CD4-positive, alpha-beta T cell (primary cell): ENCODE measurements around the gene TVP23A. TPM values are rescaled to one million over a fixed set of nuclear protein-coding genes. Genes with fewer than 3 reads are reported as not detected.

Experiments used
- ATAC-seq: fragments of 200-7000 bp; cut with Tn5 transposase; one replicate; pipeline ENCODE4 v1.10.0; 2022; ENCODE audit warnings: mild to moderate bottlenecking; ENCODE audit not compliant: poor library complexity
- CTCF ChIA-PET: fragments of 350-600 bp; sonication (Branson Sonifier 250); formaldehyde crosslinking; loops from one replicate; lab custom pipeline; 2021; ENCODE audit warnings: antibody characterized with exemption, inconsistent platforms; lab: Charles Lee
- POLR2A ChIA-PET: fragments of 350-600 bp; sonication (Branson Sonifier 250); formaldehyde crosslinking; loops from one replicate; lab custom pipeline; 2021; ENCODE audit warnings: antibody characterized with exemption, inconsistent platforms; lab: Charles Lee
- DNase-seq, 14 experiments: peaks; one replicate each; pipeline ENCODE4 v3.0.0-alpha.2; 2013 to 2020; ENCODE audit warnings: mixed read lengths in 2 of 14
- H3K27ac ChIP-seq, 2 donors: one replicate each; pipeline versions ENCODE4 v1.5.1 to v1.7.0; 2013; ENCODE audit warnings: low read length in 2 of 2, low read depth in 1 of 2, mild to moderate bottlenecking in 1 of 2
- H3K27me3 ChIP-seq, 2 experiments: 1 replicate in 1 of 2; 2 replicates in 1 of 2; pipeline versions ENCODE4 v1.6.1 to v1.7.0; 2013; ENCODE audit warnings: low read length in 2 of 2, control low read depth in 1 of 2, mild to moderate bottlenecking in 1 of 2, moderate library complexity in 1 of 2; ENCODE audit not compliant: insufficient read depth in 2 of 2, control insufficient read depth in 1 of 2
- H3K36me3 ChIP-seq: one replicate; pipeline ENCODE4 v1.6.1; 2013; ENCODE audit warnings: low read length, control low read depth; ENCODE audit not compliant: insufficient read depth
- H3K4me1 ChIP-seq: one replicate; pipeline ENCODE4 v1.6.1; 2013; ENCODE audit warnings: low read length, control low read depth; ENCODE audit not compliant: insufficient read depth
- H3K4me3 ChIP-seq: one replicate; pipeline ENCODE4 v1.5.1; 2013; ENCODE audit warnings: mild to moderate bottlenecking, low read length, moderate library complexity
- H3K9me3 ChIP-seq, 2 experiments: 1 replicate in 1 of 2; 2 replicates in 1 of 2; pipeline versions ENCODE4 v1.6.1 to v1.7.0; 2013; ENCODE audit warnings: low read length in 2 of 2, mild to moderate bottlenecking in 2 of 2, control low read depth in 1 of 2, moderate library complexity in 1 of 2; ENCODE audit not compliant: control insufficient read depth in 1 of 2, insufficient read depth in 1 of 2
- H3K27ac Mint-ChIP-seq: one replicate; pipeline ENCODE4 v1.8.0; 2020; ENCODE audit warnings: mixed read lengths
- H3K27me3 Mint-ChIP-seq: one replicate; pipeline ENCODE4 v1.8.0; 2021; ENCODE audit warnings: mixed read lengths
- H3K36me3 Mint-ChIP-seq: one replicate; pipeline ENCODE4 v1.8.0; 2021; ENCODE audit warnings: low read depth, mixed read lengths
- H3K4me1 Mint-ChIP-seq: one replicate; pipeline ENCODE4 v1.8.0; 2021; ENCODE audit warnings: low read depth, mixed read lengths
- H3K4me3 Mint-ChIP-seq: one replicate; pipeline ENCODE4 v1.8.0; 2020; ENCODE audit warnings: mild to moderate bottlenecking, mixed read lengths
- H3K9me3 Mint-ChIP-seq: one replicate; pipeline ENCODE4 v1.8.0; 2020; ENCODE audit warnings: mixed read lengths
- CTCF ChIP-seq: fragments of 200-600 bp; IDR thresholded peaks from one replicate; pipeline ENCODE4 v1.8.0; 2022; ENCODE audit warnings: antibody characterized with exemption, mild to moderate bottlenecking
- intact Hi-C, 2 experiments: fragments of 100-400 bp; cut with DNase I in 1 of 2; cut with micrococcal nuclease in 1 of 2; formaldehyde crosslinking; loops; one replicate each; pipeline versions ENCODE4 v1.15.1 to v1.9.0; 2023 to 2025; cut with DNase I, micrococcal nuclease
- total RNA-seq, 174 experiments: library from RNA in 2 of 174; stranded (reverse) in 2 of 174; gene quantifications; one replicate each; pipeline ENCODE4 v1.2.3 and lab custom pipeline; 2021 to 2026

The TVP23A gene
- total RNA-seq, 2 experiments from 2014 or later = not detected

GRCh38 chr16:10728003-10728887 is 90.3 kb downstream of the TVP23A start:
- Mint-ChIP-seq H3K4me1 (no peaks in the 10 kb centered on the region), H3K36me3 (no peaks in the 10 kb centered on the region), H3K27me3 (no peaks in the 10 kb centered on the region), H3K9me3 (no peaks in the 10 kb centered on the region), H3K27ac (no peak overlapping the region), H3K4me3 (no peak overlapping the region)
- ChIA-PET CTCF (no interaction called here), POLR2A (no interaction called here)
- no peaks in the 10 kb centered on the region for H3K9me3 ChIP-seq
- no peaks in the 10 kb centered on the region for H3K4me1 ChIP-seq
- no peak for ATAC-seq
- intact Hi-C loops = no loop called here
- no peak for TF ChIP-seq CTCF
- no peaks in the 10 kb centered on the region for H3K27me3 ChIP-seq
- DNase-seq = no peak
- H3K27ac ChIP-seq = no peak overlapping the region
- H3K4me3 ChIP-seq = no peak overlapping the region
- H3K36me3 ChIP-seq = no peaks in the 10 kb centered on the region

Other genes with a start within 250 kb of the TVP23A start
- not detected for gene EMP2, start 238.2 kb downstream of the TVP23A start, total RNA-seq
- not detected for gene TEKT5, start 123.9 kb downstream of the TVP23A start, total RNA-seq
- gene NUBP1, start 75.0 kb downstream of the TVP23A start, total RNA-seq = 10 to 100 TPM; 19.3 to 20.1 TPM
- 1 to 10 TPM; 2.4 to 3.0 TPM for gene CIITA, start 58.4 kb upstream of the TVP23A start, total RNA-seq
- gene DEXI, start 123.7 kb upstream of the TVP23A start, total RNA-seq = 1 to 10 TPM; 5.8 to 7.2 TPM
- gene CLEC16A, start 125.8 kb upstream of the TVP23A start, total RNA-seq = 10 to 100 TPM; 21.7 to 22.7 TPM